Germinal center (tissue), 1 donor: ENCODE measurements around the gene GALNT1.

Source experiments
- DNase-seq: peaks from one replicate; pipeline ENCODE4 v3.0.0; 2012; ENCODE audit warnings: mixed read lengths, low spot score

GALNT1 gene

DNA sequence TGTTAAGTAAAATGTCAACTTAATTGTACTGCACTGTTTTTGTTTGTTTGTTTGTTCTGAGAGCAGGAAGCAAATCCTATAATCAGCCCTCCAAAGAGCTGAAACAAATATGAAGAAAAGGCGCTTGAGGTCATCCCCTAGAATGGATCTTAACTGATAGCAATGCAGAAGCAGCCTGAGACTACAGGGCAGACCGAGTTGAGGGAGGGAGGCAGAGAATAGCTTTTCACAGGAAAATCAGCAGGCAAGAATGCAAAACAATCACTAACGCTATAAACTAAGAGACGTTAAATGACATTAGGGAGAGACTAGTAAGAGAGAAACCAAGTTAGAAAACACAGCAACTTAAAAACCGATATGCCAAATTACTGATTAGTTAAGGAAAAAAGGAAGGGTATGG lies 37.2 kb downstream of the GALNT1 start:
- DNase-seq = no peak

DNA sequence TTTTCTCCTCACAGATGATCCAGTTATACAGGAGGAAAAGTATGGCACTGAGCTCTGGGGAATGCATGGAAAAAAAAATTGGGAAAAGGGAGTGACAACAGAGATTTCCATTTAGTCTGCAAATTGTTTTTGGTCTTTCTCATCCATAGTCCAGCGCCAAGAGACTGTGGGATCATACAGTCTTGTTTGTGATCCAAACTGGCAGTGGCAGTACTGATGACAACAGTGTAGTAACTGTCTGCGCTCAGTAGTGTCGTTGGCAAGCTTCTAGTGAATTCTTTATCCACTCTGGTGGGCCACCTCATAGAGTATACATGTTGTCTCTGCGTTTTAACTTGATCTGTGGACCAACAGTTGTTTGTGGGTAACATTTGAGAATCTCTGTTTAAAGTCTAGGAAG lies 37.9 kb downstream of the GALNT1 start:
- DNase-seq = no peak

DNA sequence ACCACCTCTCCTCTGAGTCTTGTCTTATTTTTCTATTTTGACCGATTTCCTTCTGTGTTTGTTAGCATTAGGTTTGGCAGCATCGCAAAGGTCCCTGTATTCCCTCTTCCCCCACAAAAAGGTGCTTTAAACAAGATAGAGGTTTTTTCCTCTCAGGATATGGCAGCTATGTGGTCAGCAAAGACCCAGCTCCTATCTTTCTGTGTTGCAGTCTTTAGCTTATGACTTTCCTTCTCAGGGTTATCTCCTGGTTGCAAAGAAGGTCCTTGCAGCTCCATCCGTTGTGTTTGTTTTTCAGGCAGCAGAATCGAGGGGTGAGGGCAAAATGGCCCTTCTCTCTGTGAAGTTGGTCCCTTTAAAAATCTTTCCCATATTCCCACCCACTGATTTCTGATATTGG lies 38.4 kb downstream of the GALNT1 start:
- no peak for DNase-seq

DNA sequence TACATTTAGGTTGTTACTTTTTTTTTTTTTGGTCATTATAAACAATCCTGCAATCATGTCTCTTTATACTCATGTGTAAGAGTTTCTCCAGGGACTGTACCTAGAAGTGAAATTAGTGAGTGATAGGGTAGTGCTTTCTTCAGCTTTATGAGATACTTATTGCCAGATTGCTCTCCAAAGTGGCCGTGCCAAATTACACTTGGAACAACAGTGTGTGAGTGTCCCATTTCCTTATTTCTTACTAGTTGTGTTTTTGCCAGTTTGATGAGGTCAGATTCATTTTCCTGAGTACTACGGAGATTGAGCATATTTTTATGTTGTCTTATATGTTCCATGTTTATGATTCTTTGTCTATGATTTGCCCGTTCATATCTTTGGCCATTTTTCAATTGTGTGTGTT lies 39.2 kb downstream of the GALNT1 start:
- DNase-seq = no peak

DNA sequence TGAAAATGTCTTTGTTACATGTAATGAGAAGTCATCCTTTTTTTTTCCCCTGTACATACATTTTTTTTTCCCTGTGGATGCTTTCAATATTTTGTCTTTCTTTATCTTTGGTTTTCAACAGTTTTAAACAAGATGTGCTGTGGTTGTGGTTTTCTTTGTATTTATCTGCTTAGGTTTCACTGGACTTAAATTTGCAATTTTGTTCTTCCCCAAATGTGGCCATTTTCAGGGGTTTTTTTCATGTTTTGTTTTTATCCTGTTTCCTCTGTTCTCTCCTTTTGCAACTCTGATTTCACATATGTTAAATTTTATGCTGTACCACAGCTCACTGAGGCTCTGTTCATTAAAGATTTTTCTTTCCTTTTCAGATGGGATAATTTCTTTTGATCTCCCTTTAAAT lies 41.7 kb downstream of the GALNT1 start:
- DNase-seq = no peak

DNA sequence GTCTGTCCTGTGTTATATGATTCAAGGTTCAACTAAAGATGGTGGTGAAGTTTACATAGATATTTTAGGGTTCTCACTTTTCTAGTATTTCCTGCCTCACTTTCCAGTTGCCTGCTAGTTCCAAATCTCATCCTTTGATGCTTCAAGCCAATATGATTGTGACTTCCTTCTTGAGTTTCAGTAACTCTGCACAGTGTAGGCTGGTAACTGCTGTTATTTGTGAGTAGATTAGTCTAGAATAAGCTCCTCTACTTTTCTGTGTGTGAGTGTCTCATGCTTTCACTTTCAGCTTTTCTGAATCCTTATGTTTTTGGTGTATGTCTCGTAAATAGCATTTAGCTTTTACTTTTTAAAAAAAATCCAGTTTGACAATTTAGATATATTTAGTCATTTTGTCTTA lies 42.6 kb downstream of the GALNT1 start:
- DNase-seq = no peak

DNA sequence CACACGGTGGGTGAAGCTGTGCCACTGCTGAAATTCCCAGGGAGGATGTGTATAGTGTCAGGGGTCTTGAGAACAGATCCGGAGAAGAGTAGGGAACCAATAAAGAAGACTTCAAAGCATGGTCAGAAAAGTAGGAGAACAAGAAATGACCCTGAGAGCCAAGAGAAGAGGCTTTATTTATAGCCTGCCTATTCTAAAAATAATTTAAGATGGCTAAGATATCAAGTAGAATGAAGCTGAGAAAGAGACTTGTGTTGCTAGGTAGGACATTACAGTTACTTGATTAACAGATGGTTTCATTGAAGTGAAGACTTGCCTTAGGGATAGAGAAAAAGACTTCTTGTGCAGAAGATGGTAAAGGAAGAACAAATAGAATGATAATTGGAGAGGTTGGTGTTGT lies 43.7 kb downstream of the GALNT1 start:
- DNase-seq = no peak

DNA sequence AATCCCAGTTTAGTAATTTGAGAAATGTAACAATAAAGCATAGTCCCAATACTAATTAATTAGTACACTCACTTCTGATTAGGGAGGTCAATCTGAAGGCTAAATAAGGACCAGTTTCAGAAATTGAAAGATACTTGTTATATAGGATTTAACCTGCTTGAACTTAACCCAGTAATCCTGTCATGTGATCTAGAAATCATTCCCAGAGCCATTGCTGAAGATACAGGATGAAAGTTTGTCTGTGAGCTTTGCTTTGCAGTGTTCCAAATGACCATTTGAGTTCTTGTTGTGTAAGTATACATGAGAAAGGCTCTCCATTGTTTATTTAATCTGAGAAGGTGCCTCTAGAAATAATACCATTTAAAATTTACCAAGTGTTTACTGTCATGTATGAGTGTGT lies 52.2 kb downstream of the GALNT1 start:
- DNase-seq = no peak

DNA sequence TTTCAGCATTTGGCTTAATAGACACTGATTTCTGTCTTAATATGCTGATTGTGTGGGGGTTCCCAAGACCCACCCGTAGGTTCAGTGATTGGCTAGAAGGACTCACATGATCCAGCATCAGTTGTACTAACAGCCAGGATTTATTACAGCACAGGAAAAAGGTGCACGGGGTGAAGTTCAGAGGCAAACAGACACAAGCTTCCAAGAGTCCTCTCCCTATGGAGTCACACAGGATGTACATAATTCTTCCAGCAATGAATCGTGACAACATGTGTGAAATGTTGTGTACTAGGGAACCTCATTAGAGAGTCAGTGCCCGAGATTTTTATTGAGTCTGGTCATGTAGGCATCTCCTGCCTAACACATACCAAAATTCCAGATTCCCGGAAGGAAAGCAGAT lies 52.8 kb downstream of the GALNT1 start:
- no peak for DNase-seq

DNA sequence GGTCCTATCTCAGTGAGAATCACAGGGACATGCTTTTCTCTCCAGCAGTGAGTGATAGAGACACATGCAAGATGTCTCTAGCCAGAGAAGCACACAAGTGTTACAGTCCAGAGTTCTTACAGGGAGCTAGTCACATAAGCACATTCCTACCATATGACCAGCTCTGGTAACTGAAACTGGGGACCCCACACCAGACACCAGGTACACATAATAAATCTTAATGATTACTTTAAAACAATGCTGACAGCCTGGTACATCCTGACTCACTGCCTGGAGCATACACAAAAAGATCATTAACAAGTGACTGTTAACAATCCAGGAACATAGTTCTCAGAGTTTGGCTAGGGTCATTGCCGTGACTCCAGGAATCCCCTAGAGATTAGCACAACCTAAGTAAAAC lies 53.6 kb downstream of the GALNT1 start:
- no peak for DNase-seq

DNA sequence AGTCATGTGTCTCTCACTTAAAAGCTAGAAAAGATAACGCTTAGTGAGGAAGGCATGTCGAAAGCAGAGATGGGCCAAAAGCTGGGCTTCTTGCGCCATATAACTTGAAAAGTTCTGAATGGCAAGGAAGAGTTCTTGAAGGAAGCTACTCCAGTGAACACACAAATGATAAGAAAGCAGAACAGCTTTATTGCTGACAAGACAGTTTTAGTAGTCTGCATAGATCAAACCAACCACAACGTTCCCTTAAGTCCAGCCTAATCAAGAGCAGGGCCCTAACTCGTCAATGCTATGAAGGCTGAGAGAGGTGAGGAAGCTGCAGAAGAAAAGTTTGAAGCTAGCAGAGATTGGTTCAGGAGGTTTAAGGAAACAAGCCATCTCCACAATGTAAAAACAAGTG lies 55.7 kb downstream of the GALNT1 start:
- DNase-seq = no peak

DNA sequence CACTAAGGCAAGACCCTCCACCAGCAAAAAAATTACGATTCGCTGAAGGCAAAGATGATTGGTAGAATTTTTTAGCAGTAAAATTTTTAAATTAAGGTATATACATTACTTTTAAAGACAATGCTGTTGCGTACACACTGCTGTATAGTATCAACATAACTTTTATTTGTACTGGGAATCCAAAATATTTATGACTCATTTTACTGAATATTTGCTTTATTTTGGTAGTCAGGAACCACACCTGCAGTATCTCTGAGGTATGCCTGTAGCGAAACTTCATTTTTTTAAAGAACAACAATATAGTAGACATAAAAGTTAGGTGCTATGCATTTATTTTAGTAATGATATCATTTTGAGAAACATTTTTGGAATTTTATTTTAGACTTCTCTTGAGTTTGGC lies 57.8 kb downstream of the GALNT1 start:
- DNase-seq = no peak

DNA sequence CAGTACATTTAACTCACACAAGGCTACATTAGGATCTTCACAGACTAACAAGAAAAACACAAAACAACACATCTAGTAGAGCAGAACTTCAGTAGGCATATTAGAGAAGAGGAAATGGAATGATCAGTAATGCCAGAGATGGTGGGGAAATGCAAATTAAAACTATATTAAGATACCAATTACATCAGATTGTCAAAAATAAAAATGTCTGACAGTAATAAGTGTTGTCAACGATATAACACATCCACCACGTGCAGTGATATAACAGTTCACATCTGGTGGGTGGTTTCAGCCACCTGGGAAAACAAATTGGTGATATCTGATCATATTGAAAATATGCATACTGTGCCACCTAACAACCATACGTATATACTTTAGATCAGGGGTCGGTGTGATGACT lies 59.9 kb downstream of the GALNT1 start:
- no peak for DNase-seq

DNA sequence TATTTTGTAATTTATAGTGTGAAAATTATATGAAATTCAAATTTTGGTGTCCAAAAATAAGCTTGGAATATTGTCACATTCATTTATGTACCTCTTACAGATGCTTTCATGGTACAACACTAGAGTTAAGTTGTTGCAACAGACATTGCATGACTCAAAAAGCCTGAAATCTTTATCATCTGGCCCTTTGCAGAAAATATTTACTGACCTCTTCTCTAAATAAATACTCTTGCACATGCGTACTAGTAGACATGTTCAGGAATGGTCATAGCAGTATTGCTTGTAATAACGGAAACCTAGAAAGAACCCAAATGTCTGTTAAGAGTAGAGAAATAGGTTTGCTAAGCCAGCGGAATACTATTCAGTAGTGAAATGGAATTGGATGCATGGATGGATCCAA lies 60.4 kb downstream of the GALNT1 start:
- no peak for DNase-seq

DNA sequence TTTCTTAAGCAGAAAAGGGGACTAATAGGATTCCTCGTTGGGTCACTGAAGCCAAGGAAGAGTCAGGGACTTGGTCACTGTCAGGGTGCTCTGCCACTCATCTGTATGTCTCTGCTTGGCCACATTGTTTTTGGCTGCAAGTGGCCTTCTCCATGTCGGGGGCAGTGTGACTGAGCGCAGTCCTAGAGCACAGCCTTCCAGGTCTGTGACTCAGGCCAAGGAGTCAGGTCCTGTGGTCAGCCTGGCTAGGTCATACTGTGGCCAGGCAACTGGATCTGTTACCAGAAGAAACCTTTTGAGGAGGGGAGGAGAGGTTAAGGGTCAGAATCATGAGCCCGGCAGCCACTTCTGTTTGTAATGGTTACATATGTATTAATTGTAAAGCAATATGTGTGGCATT lies 61.3 kb downstream of the GALNT1 start:
- DNase-seq = no peak

DNA sequence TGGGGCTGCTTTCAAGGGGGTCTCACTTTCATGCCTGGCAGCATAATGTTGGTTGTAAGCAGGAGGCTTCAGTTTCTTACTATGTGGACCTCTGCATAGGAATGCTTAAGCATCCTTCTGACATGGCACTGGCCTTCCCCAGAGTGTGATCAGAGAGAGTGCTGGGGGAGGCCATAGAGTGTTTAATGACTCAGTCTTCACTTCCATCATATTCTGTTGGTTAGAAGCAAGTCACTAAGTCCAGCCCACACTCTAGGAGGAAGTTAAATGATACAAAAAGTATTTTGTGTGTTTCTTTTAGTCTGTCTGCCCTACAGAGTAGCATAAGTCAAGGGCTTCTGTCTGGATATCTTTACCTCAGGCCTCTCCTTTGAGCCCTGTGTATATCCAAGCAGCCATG lies 64.9 kb downstream of the GALNT1 start:
- DNase-seq = no peak

DNA sequence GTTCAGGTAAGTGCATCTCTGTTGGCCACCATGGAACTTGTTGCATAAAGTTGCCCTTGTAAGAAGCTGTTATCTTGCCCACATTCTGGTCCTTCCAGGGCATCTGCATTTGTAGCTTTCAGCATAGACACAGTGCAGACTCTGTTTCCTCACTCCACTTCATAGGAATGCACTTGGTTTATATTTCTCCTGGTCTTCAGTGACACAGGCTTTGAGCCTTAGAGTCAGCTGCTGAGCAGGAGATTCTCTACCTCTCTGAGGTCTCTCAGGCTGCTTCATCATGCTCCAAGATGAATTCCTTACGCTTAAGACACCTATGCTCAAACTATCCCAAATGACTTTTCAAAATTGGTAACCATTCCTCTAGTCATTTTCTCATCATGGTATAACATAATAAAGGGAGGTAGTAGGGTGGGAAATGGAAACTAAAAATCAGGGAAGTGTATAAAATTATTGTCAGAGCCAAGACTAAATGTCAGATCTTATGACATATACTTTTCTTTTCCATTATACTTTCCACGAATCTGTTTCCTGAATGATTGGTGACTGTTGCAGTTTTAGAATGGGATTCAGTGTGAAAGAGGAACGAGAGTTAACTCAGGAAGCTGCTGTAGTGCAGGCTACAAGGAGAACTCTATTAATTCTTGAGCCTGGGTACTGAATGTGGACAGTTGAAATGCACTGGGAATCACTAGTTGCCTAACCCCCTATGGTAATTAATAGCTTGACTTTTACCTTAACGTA lies 72.0 kb downstream of the GALNT1 start:
- DNase-seq = no peak

DNA sequence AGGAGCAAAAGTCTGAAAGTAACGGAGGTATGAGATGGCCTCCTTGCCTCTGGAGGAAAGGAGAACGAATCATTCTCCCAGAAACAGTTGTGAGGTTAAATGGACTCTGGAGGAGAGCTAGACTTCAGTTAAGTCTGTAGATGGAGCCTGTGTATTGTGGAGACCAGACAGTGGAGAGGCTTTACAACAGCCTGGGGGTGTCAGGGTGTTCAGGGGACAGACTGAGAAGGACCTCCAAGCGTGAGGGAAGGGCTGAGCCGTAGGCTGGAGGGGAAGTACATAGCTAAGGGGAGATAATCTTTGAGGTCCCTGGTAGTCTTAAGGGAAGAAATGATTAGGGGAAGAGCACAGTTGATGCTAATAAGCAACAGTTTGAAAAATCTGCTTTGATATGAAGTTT lies 76.6 kb downstream of the GALNT1 start:
- DNase-seq = no peak

DNA sequence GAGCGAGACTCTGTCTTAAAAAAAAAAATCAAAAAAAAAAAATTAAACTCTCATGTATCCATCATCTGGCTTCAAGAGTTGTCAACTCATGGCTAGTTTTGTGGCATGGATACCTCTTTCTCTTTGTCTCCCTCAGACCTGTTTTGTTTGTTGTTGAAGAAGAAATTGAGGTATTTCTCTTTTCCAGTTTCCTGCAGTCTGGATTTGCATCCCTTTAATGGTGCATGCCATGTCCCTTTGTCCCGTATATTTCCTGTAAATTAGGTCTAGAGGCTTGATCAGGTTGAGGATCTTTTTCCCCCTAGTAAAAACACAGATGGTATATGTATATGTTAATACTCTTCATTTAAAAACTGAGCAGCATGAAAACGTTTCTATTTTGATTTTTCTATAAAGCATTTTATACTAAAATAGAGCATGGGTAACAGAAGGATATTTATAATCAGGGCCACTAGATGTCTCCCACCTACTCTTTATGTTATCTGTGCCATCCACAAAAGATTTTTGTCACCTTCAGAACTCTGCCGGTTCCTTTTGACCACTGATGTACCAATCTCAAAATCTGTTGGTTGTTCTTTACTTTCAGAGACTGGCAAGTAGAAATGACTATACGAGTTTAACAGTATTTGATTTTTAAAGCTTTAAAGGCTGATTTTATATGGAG lies 80.1 kb downstream of the GALNT1 start:
- no peak for DNase-seq

DNA sequence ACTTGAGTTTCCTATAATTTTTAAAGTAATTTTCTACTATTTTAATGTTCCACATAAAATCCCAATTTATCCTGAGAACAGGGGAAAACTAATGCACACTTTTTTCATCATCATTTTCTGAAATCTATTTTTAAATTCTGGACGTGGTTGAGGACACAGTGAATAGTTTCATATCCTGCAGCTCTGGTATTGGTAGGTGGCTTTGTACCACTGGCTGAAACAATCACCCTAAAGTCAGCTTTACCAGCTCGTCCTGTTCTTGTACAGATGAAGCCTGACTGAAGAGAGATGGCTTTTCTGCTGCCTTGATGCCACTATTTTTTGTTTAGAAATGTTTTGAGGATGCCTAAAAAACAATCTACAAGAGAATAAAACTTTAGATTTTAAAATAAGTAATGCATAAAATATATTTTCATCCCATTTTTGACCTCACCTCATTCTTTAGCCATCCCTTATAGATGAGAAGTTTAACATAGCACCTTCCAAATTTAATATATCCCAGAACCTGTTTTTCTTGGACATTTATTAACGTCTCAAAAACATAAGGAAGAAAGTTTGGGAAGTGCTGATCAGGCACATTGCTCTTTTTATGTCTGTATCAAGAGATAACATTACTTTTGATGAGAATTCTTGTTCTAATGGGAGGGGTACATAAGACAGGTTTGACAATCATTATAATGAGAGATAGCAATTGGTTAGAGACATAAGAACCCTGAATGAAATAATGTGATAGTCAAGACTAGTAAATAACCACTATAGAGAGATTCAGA lies 80.9 kb downstream of the GALNT1 start:
- DNase-seq = no peak

DNA sequence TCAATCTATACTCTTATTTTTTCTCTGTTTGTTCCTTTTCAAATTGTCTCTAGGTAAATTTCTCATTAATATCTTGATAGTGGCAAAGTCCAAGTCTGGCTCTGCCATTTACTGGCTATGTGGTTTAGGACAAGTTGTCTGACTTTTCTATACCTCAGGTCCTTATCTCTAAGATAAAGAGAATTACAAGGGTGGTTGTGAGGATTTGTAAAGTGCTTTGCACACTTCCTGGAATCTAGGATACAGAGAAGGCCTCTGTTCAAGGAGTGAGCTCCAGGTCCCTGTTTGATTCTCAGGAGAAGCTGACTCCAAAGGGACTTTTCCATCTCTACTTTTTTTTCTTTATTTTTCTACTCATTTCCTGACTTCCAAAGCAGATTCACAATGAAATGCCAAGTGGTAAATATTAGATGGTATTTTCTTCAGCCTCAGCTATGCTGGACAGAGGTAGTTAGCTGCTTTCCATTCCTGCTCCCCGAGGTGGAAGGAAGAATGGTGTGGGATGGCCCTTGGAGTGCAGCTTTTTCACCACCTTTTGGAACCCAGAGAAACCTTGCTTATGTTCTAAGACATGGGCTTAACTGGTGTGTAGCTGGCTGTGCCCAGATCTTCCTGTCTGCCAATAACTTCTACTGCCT lies 90.5 kb downstream of the GALNT1 start:
- DNase-seq = no peak

DNA sequence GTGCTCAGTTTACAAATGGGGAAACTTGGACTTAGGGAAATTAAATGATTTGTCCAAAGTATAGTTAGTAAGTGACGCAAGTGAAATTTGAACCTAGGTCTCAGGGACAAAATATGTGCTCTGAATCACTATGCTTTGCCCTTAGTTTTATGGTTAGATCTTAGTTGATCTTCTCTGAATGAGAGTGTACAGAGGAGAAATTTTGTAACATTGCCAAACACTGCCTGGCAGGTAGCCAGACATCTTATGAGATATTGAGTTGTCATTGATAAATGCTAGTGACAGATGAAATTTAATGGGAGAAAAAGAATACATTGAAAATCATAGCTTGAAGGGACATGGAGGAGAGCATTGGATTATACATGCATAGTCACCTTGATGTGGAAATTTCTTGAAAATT lies 91.4 kb downstream of the GALNT1 start:
- DNase-seq = no peak

DNA sequence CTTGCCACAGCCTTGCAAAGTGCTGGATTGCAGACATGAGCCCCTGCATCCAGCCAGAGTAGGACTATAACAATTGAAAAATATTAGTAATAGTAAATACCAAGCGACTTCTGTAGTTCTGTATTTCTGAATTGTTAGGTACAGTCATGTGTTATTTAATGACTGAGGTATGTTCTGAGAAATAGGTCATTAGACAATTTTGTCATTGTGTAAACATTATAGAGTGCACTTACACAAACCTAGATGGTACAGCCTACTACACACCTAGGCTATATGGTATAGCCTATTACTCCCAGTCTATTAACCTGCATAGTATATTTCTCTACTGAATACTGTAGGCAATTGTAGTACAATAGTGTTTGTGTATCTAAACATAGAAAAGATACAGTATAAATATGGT lies 92.1 kb downstream of the GALNT1 start:
- no peak for DNase-seq
